ENCODE results near the gene RXRA.

- peak in 1 of 6 experiments; percentile 6 for TF ChIP-seq CTCF (IDR thresholded peaks at IDR 0.05)
- no peak for TF ChIP-seq POLR2A (IDR thresholded peaks at IDR 0.05)
These were observed 26.4 kb upstream of the RXRA start for GRCh38 chr9:134299883-134300282.

Measured in thyroid gland (tissue), 4 donors.